CD4-positive, alpha-beta T cell treated with Interleukin-21 for 1 hour (primary cell): Measurements from ENCODE around the gene TMEM37.

ENCODE experiments used
- DNase-seq: peaks from one replicate; pipeline ENCODE4 v3.0.0-alpha.2; 2020

The TMEM37 gene

GRCh38 chr2:119461811-119462210, 30.2 kb downstream of the TMEM37 start:
- no peak for DNase-seq

DNA sequence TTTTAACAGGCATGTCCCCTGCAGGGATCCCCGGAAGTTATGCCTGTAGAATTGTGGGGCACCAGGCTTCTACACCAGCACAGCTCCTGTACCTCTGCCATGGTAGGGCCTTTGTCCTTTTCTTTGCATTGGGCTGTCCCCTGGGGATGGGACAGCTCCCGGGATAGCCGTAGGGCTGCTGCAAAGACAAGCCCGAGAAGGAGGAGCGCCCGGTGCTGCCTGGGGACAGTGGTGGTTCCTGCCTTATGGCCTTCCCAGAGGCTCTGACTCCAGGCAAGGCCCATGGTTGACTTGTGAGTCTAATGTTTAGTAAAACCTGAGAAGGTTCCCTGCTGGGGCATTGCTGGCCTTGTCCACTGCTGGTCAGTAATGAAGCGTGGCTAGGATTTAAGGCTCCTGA, 30.9 kb downstream of the TMEM37 start:
- DNase-seq = no peak

DNA sequence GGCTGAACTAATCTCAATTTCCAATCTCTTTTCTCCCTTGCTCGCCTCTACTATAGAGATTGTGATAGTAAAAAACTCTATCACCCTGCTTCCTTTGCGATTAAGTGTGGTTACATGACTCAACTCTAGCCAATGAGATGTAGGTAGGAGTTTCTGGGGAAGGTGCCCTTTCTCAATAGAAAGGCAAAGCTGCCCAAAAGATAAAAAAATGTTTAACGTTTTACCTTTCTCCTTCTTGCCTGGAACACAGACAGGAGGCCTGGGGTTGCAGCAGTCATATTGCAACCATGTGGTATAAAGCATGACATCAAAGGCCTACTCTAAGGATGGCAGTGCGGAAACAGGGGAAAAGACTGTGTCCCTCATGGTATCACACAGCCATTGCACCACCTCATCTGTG, 31.5 kb downstream of the TMEM37 start:
- DNase-seq = no peak

GRCh38 chr2:119463990-119464389, 32.3 kb downstream of the TMEM37 start:
- DNase-seq = no peak

- DNase-seq = no peak
These were observed 33.3 kb downstream of the TMEM37 start for GRCh38 chr2:119464981-119465380.

DNA sequence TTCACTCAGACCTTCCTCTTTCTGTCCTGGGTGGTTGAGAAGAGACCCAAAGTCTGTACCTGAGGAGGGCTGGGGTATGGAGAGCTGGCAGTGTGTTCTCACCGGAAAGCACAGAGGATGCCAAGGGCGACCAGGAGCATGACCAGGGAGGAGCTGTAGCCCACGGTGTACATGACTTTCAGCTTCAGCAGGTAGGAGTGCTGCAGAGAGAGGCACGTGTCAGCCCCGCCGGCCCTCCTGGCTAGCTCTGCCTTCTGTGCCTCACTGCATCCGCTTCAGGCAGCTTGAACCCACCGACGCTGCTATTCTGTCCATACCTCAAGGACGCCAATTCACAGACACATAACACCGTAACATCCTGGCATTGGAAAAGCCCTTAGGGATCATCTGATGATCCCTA, 34.0 kb downstream of the TMEM37 start:
- no peak for DNase-seq

DNA sequence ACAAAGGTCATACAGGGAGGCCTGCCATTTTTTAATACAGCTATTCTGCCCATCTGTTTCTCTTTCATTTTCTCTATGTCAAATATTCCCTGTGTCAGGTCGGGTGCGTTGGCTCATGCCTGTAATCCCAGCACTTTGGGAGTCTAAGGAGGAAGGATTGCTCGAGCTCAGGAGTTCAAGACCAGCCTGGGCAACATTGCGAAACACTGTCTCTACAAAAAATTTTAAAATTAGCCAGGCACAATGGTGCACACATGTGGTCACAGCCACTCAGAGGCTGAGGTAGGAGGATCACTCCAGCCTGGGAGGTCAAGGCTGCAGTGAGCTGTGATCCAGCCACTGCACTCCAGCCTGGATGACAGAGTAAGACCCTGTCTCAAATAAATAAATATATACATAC, 34.7 kb downstream of the TMEM37 start:
- no peak for DNase-seq

DNA sequence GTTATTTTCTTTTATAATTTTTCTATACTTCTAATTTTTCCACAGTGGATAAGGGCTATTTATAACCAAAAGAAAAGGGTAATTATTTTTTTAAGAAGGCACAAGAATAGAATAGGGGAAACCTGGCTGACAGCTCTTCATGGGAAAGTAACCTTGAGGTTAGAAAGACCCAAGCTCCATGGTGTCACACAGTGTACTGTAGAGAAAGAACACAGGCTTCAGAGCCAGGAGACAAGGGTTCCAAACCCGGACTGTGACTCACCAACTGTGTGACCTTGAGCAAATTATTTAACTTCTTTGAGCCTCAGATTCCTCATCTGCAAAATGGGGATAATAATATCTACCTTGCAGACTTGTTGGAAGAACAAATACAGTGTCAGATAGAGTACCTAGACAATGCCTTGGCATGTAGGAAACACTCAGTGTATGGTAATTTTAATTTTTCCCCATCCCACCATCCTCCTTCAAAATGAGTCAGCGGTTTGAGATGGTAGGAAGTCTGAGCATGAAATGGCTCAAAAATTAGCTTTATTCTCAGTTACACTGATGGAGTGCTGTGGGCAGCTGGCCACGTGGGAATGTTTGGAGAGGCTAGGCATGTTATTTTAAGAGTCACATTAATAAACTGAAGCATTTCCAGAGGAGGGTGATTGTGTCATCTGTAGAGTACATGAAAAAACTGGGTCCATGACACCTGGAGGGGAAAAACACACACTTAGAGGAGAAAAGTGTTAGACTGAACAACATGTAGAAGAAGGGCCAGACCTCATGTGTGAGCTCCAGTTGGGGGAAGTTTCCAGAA, 36.7 kb downstream of the TMEM37 start:
- no peak for DNase-seq

GRCh38 chr2:119469131-119469530, 37.5 kb downstream of the TMEM37 start:
- DNase-seq = no peak

DNA sequence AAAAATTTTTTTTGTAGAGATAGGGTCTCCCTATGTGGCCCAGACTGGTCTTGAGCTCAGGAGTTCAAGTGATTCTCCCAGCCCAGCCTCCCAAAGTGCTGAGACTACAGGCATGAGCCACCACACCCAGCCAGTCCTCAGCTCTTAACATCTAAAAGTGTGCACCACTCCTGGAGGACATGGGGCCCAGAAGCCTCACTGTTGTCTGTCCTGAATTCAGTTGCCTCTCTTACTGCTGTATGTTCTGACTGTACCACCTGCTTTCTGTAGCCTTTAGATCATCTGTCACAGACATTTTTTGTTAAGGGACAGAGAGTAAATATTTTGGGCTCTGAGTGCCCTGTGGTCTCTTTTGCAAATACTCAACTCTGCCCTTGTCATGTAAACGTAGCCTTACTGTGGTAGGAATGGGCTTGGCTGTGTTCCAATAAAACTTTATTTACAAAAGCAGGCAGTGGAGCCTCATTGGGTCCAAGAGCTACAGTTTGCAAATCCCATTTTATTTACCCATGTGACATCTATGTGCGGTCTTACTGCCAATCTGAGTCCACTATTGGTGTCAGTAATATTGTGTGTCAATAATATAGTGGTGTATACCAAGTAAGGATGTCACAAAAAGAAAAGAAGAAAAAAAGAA, 38.1 kb downstream of the TMEM37 start:
- no peak for DNase-seq

DNA sequence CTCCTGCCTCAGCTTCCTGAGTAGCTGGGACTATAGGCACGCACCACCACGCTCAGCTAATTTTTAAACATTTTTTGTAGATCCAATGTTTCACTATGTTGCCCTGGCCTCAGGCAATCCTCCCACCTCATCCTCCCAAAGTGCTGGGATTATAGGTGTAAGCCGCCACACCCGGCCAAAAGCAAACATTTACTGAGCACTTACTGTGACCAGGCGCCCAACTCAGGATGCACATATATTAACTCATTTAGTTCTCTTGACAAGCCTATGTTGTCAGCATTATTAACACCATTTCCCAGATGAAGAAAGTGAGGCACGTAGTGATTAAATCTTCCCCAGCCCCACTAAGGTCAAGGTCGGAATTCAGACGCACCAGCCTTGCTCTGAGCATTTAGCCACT, 41.1 kb downstream of the TMEM37 start:
- DNase-seq = no peak

DNA sequence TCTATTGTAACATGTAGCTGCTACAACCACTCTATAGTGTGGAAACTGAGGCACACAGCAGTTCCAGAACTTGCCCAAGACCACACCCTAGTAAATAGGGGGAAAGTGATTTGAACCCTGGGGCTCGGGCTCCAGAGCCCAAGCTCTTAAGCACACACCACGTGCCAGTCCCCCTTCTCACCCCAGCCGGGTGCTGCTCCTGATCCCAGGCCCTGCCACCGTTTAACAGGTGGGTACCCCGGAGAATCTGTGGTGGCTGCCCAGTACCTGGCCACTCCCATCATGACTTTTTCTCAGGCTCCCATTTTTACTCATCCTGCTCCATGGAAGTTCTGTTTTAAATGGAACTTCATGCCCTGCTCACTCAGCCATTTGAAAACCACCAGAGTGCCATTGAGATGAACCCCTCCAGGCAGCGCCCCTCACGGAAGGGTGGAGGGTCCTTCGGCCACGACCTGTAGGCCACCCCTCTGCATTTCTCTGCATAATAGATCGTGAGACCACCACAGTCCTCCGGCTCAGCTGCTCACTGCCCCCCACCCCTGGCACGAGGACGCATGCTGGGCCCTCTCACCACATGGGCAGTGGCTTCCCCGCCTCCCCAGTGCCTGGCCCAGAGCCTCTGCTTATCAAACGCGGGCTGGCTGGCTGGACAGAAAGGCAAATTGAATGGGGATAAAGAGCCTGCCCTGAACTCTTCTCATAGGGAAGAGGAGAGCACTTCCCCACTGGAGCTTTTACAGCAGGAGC, 42.1 kb downstream of the TMEM37 start:
- DNase-seq = no peak

GRCh38 chr2:119474371-119475224, 42.9 kb downstream of the TMEM37 start:
- DNase-seq = no peak

- DNase-seq = no peak
These were observed 43.7 kb downstream of the TMEM37 start for GRCh38 chr2:119475225-119475856.

DNA sequence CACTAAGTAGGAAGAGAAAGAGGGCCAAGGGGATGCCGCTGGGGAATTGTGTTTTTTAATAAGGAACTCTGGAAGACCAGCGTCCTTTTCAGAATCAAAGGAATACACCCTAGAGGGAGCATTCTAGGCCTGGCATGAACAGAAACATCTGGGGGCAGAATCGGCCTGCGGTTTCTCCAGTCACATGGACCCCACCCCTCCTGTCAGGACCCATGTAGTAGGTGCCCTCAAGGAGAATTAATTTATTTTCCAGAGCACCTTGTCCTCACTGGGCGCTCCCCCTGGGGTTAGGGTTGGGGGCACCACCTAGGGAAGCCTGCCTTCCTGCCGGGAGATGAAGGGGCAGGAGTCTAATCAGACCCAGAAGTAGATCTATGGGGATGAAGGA, 44.2 kb downstream of the TMEM37 start:
- DNase-seq = no peak

GRCh38 chr2:119476301-119477112, 44.9 kb downstream of the TMEM37 start:
- DNase-seq = peak; percentile 20

DNA sequence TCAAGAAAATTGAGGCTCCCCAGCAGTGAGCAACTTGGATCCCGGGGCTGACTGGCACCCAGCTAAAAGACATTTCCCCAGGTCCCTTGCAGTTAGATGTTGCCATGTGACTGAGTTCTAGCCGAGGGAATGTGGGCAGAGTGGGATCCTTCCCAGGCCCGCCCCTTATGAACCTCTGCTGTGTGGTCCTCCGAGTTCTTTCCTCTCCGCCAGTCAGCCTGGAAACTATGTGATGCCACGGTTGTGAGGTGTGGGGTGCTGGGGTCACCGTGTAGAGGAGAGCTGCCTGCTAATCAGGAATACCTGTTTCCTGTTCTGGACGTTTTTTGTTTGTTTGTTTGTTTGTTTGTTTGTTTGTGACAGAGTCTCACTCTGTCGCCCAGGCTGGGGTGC, 45.5 kb downstream of the TMEM37 start:
- no peak for DNase-seq

DNA sequence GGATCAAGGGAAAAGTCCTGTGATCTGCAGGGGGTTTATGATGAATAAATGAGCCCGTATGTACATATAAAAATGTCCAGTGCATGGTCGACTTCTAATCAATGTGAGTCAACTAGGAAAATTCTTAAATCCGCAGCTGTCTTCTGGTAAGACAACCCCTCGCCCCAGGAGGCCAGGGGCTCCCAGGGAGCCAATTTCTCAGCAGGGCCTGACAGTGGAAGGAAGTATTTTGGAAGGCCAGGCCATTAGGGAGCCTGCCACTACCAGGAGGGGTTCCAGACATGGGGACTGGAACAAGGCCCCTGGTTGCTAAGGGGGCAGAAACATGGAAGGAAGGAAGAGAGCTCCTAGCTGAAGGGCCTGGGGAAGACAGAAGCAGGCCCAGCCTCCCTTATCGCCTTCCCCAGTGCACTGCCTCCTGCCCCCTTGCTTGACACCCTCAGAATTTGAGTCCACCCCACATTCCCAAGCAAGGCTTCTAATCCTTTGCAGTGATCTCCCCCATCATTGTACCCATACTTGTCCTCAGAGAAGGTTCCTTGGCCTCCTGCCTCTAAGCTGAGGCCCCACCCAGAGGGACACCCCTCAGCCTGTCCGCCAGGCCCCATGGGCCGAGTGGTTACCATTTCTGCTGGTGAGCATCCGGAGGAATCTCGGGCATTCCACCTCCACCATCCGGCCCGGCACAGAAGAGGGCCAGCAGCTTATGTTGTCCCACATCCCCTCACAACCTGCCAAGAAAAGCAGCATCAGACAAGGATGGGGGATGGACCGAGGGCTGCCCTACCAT, 46.7 kb downstream of the TMEM37 start:
- DNase-seq = no peak

- DNase-seq = no peak
These were observed 47.3 kb downstream of the TMEM37 start for GRCh38 chr2:119478978-119479295.

- DNase-seq = no peak
These were observed 48.5 kb downstream of the TMEM37 start for GRCh38 chr2:119480184-119480583.

DNA sequence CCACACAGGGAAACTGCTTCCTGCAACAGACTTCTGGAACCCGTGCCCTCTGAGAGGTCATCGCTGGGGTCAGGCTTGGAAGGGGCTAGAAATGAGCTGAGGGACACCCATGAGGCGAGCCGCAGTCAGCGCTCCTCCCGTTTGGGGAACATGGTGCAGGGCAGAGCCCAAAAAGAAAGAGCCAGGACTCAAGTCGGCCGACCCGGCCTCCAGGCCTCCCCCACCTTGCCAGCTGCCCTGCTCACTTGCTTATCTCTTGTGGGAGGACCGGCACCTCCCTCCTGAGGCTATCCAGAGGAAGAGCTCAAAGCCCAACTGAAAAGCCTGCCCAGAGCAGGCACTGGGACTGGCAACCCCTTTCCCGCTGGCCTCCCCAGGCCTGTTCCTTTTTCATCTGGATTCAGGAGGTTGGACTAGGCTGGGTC, 49.1 kb downstream of the TMEM37 start:
- no peak for DNase-seq
